Amniotic epithelial cell (primary cell): ENCODE measurements around the gene AQP12A.
"Not testable (repeated sequence)": the region's sequence is repeated elsewhere in the genome, so short reads cannot be mapped to it uniquely, and the experiment has no call there.

Source experiments
- DNase-seq: peaks from one replicate; pipeline ENCODE4 v3.0.0-alpha.2; 2010; ENCODE audit warnings: low read depth

The AQP12A gene

DNA sequence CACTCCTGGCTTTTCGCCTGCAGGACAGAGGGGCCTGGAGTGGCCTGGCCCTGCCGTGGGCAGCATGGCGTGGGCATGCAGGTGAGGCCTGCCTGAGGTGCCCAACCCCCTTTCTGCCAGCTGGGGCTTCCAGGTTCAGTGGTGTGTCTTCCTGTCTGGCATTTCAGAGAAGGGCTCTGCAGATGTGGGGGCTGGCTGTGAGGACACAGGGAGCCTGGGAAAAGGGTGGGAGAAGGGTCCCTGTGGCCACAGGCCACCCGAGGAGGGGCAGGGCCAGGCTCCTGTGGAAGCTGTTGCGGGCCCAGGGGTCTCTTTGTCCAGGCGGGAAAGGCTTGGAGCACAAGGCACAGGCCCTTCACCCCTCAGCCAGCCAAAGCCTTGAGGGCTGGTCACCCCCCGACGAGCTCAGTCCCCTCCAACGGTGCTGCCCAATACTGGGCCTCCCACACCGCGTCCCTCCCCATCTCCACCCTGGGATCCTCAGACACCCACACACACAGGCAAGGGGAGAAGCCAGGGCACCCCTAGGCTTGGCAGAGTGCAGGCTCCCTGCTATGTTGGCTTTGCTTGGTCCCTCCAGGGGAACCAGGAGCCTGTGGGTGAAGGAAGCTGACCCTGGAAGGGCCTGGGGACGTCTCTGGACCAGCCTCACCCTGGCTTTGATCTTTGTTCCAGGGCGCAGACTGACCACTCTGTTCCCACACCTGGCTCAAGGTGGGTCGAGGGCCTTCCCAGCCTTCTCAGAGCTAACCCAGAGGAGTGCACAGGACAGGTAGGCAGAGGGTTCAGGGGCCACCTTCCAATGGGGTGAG, 3.7 kb upstream of the AQP12A start:
- DNase-seq = no peak

DNA sequence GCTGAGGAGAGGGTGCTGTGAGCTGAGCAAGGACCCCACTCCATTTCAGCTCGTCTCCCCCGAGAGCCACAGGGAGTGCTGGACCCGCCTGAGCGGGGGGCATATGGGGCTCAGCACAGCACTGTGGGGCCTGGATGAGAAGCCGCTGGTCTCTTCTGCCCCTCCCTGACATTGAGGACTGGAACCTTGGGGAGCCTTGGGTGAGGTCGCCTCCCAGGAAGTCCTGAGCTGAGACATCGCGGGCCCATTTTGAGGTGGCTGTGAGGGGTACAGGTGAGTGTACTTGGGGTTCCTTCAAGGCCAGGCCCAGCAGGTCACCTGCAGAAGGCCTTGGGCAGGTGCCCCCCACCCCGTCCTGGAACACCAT, 3.1 kb upstream of the AQP12A start:
- no peak for DNase-seq

DNA sequence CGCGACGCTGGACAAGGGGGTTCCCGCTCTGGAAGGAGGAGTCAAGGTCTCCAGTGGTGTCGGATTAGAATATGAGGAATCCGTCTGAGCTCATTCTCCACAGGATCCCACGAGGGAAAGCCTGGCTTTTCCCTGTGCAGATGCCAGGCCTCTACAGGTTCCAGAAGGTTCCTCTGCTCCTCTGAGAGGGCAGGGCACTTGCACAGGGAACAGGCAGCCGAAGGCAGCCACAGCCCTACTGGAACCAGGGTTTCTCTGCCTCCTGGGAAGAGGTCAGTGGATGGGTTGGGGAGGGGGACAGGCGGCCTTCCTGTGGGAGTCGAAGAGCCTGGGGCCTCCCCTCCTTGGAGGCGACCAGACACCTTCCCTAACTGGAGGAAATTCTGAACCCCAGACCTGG, 1.7 kb upstream of the AQP12A start:
- DNase-seq = no peak

DNA sequence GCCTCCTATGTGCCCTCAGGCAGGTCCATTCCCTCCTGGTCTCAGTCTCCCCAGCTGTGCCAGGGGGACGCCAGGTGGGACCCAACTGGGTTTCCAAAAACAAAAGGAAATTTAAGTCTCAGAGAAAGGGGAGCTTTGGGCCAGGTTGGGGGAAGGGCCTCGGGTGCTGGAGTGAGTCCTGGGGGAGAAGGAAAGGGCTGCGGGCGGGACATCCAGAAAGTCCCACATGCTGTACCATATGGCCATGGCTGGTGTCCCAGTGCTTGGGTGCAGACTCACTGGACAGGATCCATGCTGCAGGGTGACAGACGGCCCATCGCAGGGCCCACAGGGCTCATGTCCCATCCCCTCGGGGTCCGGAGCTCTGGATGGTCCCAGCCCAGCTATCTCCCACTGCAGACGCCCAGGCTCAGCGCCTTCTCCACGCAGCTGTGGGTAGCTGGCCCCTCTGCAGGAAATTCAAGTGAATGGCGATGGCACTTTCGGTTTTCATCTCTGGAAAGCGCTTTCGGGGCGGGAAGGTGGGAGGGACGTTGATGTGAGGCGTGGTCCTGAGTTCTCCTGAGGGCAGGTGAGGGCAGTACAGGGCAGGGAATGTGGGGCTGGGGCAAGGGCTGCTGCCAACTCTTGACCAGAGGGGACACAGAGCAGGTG, 1.1 kb upstream of the AQP12A start:
- DNase-seq = not testable (repeated sequence)

DNA sequence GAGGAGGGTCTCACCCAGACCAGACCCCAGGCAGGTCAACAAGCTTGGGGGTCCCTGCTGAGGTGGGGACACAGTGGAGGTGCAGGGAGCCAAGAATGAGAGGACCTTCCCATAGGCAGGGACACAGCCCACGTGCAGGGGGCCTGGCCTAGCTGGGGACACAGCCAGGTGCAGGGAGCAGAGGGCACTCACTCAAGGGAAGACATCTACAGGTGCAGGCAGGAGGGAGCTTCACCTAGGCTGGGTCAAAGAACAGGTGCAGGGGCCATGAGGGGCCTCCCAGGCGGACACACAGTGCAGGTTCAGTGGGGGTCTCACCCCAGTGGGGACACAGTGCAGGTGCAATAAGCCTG, 615 bp upstream of the AQP12A start:
- DNase-seq = not testable (repeated sequence)

DNA sequence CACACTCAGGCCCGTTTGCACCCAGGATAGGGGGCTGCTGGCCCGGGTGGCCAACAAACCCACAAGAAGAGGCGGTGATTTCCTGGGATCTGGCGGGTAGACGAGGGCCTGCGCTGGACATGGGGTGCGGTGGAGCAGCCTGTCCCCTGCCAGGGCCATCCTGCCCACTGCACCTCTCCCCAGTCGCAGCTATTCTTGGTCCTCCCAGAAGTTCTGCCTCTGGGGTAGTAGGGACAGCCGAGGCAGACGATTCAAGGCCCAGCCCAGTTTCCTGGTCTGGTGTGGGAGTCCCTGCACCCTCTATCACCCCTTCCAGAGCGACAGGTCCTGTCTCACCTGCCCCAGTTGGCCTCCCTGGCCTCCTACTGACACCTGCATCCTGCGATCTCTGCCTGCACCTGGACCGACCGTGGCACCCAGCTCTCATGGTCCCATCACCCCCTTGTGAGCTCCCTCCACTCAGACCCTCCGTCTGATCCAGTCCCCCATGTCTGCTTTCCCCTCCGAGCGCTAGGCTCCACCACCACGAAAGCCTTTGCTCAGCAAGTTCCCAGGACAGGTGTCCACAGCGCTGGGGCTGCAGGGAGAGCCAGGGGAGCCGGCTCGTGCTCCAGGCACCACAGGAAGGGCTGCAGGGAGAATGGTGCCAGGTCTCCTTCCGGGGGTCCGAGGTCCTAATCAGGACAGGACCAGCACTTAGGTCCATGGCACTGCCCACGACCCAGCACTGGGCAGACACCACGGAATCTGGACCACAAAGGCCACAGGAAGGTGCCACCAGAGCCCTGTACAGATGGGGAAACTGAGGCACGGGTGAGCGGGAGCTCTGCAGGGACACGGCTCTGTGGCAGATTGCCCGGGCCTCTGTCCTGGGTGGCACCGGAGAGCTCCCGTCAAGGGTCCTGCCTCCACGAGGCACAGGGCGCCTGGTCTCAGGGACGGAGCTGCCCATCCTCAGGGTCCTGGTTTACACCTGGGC, 1.2 kb downstream of the AQP12A start:
- DNase-seq = not testable (repeated sequence)

DNA sequence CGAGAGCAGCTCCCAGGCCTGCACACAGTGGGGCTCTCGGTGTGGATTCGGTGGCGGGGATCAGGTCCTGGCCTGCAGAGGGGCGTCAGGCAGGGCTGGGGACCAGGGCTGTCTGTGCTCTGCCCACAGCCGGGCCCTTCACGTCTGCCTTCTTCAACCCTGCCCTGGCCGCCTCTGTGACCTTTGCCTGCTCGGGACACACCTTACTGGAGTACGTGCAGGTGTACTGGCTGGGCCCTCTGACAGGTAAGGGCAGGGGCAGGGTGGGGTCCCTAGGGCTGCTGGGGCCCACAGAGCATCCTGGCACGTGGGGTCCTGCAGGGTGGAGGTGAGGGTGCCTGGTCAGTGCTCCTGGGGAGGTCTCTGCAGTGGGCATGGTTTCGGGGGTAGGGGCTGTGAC, 2.6 kb downstream of the AQP12A start:
- DNase-seq = not testable (repeated sequence)

DNA sequence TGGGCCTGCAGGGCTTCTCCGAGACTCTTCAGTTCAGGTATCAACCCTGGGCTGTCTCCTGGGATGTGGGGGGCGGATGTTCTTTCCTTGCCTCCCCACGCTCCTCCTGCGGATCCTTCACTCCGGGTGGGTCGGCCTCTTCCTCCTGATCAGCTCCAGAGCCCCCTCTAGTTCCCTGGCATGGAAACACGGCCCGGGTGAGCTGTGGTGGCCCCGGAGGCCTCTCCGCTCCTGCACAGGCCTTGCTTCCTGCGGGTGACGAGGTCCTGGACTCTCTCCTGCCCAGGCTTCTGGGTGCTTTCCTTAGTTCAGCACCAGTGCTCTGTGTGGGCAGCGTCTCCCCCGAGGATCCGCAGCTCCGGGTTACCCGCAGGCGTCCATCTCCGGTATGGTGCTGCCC, 3.9 kb downstream of the AQP12A start:
- not testable (repeated sequence) for DNase-seq

DNA sequence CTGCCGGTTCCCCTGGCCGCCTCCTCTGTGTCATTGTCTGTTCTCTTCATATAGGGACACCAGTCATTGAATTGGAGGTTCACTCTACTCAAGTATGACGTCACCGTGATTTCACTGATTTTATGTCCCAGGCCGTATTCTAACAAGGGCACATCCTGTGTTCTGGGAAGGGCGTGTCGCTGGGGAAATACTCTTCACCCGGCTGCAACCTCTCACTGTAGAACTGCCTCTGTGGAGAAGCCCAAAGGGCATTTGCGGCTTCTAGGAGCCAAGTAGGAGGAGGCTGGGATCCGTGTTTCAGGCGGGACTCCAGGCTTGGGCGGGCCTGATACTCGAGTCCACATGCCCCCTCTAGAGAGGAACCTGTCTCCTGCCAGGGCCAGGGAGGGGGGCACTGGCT, 4.8 kb downstream of the AQP12A start:
- not testable (repeated sequence) for DNase-seq

DNA sequence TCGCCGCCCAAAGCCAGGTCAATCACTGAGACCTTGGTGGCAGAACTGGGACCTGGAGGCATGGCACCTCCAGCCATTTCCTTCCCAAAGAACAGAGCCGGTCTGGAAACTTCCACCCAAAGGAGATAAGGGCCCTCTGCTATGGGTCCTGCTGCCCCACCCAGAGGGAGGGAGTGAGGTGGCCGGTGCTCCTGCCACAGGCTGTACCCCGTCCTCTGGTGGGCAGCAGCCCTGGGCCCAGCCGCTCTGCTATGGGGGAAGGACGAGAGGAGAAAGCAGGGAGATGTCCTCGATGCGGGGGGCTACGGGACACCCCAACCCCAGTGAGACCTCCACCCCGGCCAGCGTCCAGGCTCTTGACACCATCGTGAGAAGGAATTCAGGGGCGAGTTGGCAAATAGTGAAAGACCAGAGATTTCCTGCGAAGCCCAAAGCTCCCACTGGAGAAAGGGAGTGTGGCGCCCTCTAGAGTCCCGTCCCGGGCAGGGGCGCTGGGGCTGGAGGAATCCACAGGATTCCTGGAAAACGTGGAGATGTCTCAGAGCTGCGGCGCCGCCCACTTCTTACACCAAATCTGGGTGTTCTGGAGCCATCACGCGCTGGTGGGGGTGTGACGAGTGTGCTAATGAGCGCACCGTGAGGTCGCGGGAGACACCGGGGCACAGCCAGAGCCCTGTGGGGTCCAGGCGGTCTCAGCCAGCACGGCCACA, 7.3 kb downstream of the AQP12A start:
- DNase-seq = not testable (repeated sequence)

DNA sequence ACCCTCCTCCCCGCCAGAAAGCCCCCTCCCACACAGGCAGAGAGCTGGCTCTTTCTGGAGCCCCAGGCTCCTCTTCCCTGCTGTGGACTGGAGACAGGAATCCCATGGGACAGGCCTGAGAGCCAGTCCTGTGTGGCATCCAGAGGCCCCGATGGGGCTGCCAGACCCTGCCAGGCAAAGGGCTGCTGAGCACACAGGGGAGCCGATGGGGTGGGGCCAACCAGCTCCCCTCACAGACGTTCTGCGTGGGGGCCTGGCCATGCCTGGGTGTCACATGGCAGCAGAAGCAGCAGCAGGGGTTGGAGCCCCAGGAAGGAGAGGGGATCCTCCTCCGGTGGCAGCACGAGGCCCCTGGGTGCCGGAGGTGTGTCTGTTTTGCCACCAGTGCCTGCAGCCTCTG, 8.2 kb downstream of the AQP12A start:
- not testable (repeated sequence) for DNase-seq

DNA sequence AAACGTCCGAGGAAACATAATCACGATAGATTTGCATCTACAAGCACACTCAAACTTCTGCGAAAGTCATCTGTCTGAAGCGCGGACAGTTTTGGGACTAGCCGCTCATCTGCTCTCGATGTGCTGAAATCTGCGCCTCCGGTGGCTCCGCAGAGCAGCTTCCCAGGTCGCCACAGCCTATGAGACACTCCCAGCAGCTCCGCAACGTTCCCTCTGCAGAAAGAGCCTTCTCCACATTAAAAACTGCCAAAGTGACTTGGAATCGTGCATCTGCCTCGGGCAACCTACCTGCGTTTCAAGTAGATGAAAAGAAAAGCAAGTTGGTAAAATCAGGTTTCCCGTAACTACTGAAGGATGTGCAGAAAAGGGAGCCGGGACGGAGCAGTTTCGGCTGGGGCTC, 8.9 kb downstream of the AQP12A start:
- DNase-seq = not testable (repeated sequence)

DNA sequence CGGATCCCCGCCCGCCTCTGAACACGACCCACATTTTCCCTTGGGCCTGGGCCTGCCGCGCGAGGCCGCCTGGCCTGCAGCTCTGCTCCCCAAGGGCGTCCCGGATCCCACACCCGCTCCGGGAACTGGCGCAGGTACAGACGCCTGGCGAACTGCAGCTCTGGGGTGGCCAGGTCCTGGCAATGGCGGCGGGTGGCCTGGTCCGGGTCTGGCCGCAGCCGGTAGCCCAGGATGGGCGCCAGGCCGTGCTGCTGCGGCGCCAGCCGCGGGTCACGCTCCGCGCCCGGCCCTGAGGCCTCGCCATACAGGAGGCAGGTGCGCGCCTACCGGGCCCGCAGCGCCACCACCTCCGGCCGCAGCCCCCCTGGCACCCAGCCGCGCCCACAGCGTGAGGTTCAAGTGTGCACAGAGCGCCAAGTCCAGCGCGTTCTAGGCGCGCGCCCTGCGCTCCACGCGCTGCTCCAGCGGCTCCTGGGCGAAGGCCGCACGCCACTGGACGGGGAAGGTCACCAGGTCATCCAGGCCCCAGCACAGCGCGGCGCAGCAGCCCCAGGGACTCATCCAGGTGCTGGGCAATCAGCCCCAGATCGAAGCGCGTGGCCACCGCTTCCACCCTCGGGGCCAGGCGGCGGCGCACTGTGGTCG, 9.5 kb downstream of the AQP12A start:
- DNase-seq = no peak

DNA sequence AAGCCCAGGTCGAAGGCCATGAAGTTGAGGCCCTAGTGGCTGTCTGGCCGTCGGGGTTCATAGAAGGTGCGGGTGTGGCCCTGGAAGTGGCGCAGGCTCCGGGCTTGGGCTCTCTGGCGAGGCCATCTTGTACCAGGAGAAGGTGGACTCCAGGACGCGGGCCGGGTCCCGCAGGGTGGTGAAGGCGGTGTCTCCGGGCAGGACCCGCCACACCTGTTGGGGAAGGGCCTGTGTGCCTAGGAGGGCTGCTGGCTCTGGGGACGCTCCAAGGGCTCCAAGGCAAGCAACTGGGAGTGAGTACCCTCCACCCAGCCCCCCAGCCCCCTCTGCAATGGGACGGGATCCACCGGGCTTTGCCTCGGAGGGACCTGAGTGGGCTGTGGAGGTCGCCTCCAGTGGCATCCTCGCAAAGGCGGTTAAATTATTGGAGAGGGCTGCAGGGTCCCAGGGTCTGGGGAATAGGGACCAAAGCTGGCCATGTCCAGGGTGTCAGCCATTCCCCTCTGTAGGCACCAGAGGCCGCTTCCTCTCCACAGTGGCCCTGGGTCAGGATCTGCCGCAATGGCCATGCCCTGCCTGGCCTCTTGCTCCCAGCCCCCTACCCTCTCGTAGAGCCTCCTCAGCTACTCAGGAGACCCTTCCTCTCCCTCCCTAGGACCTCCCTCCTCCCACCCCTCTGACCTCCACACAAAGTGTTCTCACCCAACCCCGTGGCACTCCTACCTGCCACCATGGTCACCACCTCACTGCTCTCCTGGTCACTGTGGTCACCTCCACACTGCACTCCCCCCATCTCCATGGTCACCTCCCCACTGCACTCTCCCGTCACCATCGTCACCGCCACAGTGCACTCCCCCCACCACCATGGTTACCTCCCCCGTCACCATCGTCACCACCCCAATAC, 10.3 kb downstream of the AQP12A start:
- no peak for DNase-seq

DNA sequence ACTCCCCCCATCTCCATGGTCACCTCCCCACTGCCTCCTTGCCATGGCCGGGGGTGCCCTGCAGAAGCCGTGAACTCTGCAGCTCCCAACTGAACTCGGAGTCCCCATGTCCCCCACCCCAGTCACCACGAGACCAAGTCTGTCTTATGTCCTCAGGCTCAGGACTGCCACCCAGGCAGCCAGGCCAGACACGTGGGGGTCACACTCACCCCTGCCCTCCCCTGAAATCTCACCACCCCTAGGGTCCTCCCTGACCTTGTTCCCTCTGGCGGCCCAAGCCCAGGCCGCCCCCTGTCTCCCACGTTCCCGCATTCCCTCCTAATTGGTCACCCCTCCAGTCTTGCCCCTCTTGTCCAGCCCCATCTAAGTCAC, 11.0 kb downstream of the AQP12A start:
- DNase-seq = no peak

DNA sequence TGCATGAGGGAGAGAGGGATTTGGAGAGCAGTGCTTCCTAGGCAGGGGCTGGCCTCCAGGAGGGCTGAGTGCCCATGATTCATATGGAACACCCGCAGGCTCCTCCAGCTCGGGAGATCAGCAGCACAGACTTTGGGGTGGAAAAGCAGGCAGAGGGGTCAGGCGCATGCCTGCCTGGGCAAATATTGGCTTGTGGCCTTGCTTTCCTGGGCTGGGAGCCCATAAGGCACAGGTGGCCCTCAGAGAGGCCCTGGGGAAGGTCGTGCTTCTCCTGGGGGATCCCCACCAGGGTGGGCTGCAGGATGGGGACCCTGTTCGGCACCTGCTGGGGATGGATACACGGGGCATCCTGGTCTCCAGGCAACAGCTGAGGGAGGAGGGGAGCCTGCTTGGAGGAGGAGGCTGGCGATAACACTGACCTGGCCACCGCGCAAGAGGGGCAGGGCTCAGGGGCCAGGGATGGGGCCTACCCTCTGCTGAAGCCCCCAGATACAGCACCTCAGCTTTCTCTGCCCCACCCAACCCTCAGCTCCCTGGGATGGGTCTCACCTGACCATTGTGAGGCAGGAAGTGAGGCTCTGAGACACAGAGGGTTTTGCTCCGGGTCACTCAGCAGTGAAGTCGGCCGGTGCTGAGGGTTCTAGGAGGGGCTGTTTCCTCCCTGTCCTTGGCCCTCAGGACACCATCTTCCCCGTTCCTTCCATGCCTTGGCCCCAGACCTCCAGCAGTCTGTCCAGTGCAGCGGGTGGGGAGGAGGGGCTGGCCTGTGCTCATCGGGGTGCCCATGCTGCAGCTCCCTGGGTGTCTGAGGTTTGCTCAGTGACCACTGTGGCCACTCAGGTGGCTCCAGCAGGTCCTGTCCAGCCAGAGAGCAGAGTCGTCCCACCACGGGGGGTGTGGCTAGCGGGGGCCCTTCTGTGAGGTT, 12.0 kb downstream of the AQP12A start:
- DNase-seq = no peak

DNA sequence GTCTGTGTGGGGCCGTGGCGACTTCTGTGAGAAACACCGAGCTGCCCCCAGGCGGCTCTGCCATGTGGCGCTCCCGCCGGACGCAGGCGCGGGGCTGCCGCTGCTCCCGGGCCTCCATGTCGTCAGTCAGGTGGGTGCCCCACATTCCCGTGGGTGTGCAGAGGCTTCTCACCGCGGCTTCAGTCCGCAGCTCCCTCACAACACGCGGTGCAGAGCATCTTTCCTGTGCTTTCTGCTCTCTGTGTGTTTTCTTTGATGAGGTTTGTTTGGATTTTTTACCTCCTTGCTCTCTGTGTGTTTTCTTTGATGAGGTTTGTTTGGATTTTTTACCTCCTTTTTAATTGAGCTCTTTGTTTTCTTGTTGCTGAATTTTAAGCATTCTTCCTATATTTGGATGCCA, 13.0 kb downstream of the AQP12A start:
- DNase-seq = no peak

DNA sequence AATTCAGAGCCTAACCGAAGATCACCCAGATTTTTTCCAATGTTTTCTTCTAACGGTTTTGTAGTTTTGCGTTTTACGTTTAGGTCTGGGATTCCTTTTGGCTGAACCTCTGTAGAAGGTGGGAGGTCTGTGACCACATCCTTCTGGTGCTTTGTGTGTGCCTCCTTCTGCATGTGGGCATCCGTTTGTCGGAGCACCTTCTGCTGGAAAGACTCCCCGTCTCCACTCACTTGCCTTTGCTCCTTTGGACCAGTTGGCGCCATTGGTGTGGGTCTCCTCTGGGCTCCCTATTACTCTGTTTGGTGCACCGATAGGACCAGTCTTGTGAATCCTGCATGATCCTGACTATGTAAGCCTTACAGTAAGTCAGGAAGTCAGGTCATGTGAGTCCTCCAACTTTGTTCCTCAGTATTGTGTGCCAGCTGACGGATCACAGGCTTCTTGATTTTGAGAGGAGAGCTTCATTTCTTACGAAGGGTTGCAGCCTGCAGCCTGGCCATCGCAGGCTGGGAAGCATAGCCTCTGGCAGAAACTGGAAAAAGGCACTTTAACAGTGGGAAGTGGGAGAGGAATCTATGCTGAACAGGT, 13.6 kb downstream of the AQP12A start:
- no peak for DNase-seq
